ENCODE measurements around the gene CLEC4M. TPM values are rescaled to one million over a fixed set of nuclear protein-coding genes. Genes with fewer than 3 reads are reported as not detected.
A peak's percentile ranks its signal among the peaks of the same experiment; 100 is the strongest.
"Not testable (repeated sequence)": the region's sequence is repeated elsewhere in the genome, so short reads cannot be mapped to it uniquely, and the experiment has no call there.

Gene CLEC4M
- total RNA-seq, 1 donor from 2014 or later, result 0.64 TPM

- no peak for DNase-seq (ENCODE audit: extremely low read depth, low read depth, low spot score)
These were observed 9.8 kb downstream of the CLEC4M start for GRCh38 chr19:7772752-7773291.

GRCh38 chr19:7773841-7774240 lies 10.8 kb downstream of the CLEC4M start:
- DNase-seq (ENCODE audit: extremely low read depth, low read depth, low spot score), result no peak

GRCh38 chr19:7775761-7776160 lies 12.7 kb downstream of the CLEC4M start:
- DNase-seq (ENCODE audit: extremely low read depth, low read depth, low spot score), result no peak

GRCh38 chr19:7778081-7778480 lies 15.0 kb downstream of the CLEC4M start:
- DNase-seq (ENCODE audit: extremely low read depth, low read depth, low spot score), result no peak

GRCh38 chr19:7779631-7780486 lies 16.8 kb downstream of the CLEC4M start:
- DNase-seq (ENCODE audit: extremely low read depth, low read depth, low spot score), result no peak

GRCh38 chr19:7781157-7781556 lies 18.1 kb downstream of the CLEC4M start:
- no peak for DNase-seq (ENCODE audit: extremely low read depth, low read depth, low spot score)

- no peak for DNase-seq (ENCODE audit: extremely low read depth, low read depth, low spot score)
These were observed 21.0 kb downstream of the CLEC4M start for GRCh38 chr19:7783991-7784423.

- DNase-seq (ENCODE audit: extremely low read depth, low read depth, low spot score), result no peak
These were observed 21.8 kb downstream of the CLEC4M start for GRCh38 chr19:7784856-7785255.

GRCh38 chr19:7787141-7787540 lies 24.1 kb downstream of the CLEC4M start:
- no peak for DNase-seq (ENCODE audit: extremely low read depth, low read depth, low spot score)

GRCh38 chr19:7787602-7788177 lies 24.6 kb downstream of the CLEC4M start:
- DNase-seq (ENCODE audit: extremely low read depth, low read depth, low spot score), result no peak

GRCh38 chr19:7788178-7788932 lies 25.3 kb downstream of the CLEC4M start:
- DNase-seq (ENCODE audit: extremely low read depth, low read depth, low spot score), result no peak

GRCh38 chr19:7788933-7789323 lies 25.9 kb downstream of the CLEC4M start:
- no peak for DNase-seq (ENCODE audit: extremely low read depth, low read depth, low spot score)

- DNase-seq (ENCODE audit: extremely low read depth, low read depth, low spot score), result no peak
These were observed 26.4 kb downstream of the CLEC4M start for GRCh38 chr19:7789447-7789846.

- DNase-seq (ENCODE audit: extremely low read depth, low read depth, low spot score), result no peak
These were observed 27.4 kb downstream of the CLEC4M start for GRCh38 chr19:7790416-7790815.

- no peak for DNase-seq (ENCODE audit: extremely low read depth, low read depth, low spot score)
These were observed 29.2 kb downstream of the CLEC4M start for GRCh38 chr19:7792281-7792680.

- DNase-seq (ENCODE audit: extremely low read depth, low read depth, low spot score), result not testable (repeated sequence)
These were observed 29.7 kb downstream of the CLEC4M start for GRCh38 chr19:7792701-7793100.

- no peak for DNase-seq (ENCODE audit: extremely low read depth, low read depth, low spot score)
These were observed 30.4 kb downstream of the CLEC4M start for GRCh38 chr19:7793493-7793892.

- peak; percentile 85 for DNase-seq (ENCODE audit: extremely low read depth, low read depth, low spot score)
These were observed 32.6 kb downstream of the CLEC4M start for GRCh38 chr19:7795555-7796161.

GRCh38 chr19:7799640-7800355 lies 36.8 kb downstream of the CLEC4M start:
- DNase-seq (ENCODE audit: extremely low read depth, low read depth, low spot score), result peak; percentile 70

- DNase-seq (ENCODE audit: extremely low read depth, low read depth, low spot score), result no peak
These were observed 38.1 kb downstream of the CLEC4M start for GRCh38 chr19:7801020-7801570.

Data from glomerular endothelial cell (primary cell).